Aorta (tissue), 5 donors: ENCODE measurements around the gene MYL2. TPM values are rescaled to one million over a fixed set of nuclear protein-coding genes. Genes with fewer than 3 reads are reported as not detected.

Experiments
- ATAC-seq: fragments of 200-7000 bp; cut with Tn5 transposase; one replicate; pipeline ENCODE4 v1.9.1; 2022; ENCODE audit warnings: moderate library complexity; ENCODE audit not compliant: low FRiP score
- DNase-seq, 2 donors: peaks; one replicate each; pipeline ENCODE4 v3.0.0-alpha.2; 2020
- H3K27ac ChIP-seq, 2 donors: one replicate each; pipeline ENCODE4 v1.5.1; 2013; ENCODE audit warnings: low read length in 2 of 2, mild to moderate bottlenecking in 2 of 2, moderate library complexity in 2 of 2, control low read depth in 1 of 2, inconsistent platforms in 1 of 2, low read depth in 1 of 2
- H3K27me3 ChIP-seq, 2 donors: one replicate each; pipeline ENCODE4 v1.6.1; 2013; ENCODE audit warnings: control low read depth in 1 of 2, low read length in 1 of 2, mild to moderate bottlenecking in 1 of 2, moderate library complexity in 1 of 2; ENCODE audit not compliant: insufficient read depth in 2 of 2, control insufficient read depth in 1 of 2
- H3K36me3 ChIP-seq, 2 donors: one replicate each; pipeline ENCODE4 v1.6.1; 2013; ENCODE audit warnings: control low read depth in 1 of 2, low read length in 1 of 2, mild to moderate bottlenecking in 1 of 2; ENCODE audit not compliant: insufficient read depth in 2 of 2, control insufficient read depth in 1 of 2
- H3K4me1 ChIP-seq, 2 donors: one replicate each; pipeline ENCODE4 v1.6.1; 2013; ENCODE audit warnings: low read length in 2 of 2, control low read depth in 1 of 2, mild to moderate bottlenecking in 1 of 2, moderate library complexity in 1 of 2; ENCODE audit not compliant: insufficient read depth in 2 of 2, control insufficient read depth in 1 of 2
- H3K4me3 ChIP-seq, 2 donors: one replicate each; pipeline ENCODE4 v1.5.1; 2013; ENCODE audit warnings: low read length in 2 of 2, control low read depth in 1 of 2, mild to moderate bottlenecking in 1 of 2
- H3K9me3 ChIP-seq: one replicate; pipeline ENCODE4 v1.6.1; 2013; ENCODE audit warnings: mild to moderate bottlenecking, low read length; ENCODE audit not compliant: control insufficient read depth
- WGBS, 2 donors: extraction: QIAGEN DNeasy Blood & Tissue Kit; methylation state at CpG; one replicate each; pipeline ENCODE4 v1.1.7; 2013; 5-methylcytosine and 5-hydroxymethylcytosine counted together
- intact Hi-C, 2 donors: fragments of 100-400 bp; cut with DNase I; formaldehyde crosslinking; loops; one replicate each; pipeline versions ENCODE4 v1.14.2 to v1.15.0; 2022
- polyA plus RNA-seq, 2 donors: library from polyadenylated mRNA; stranded (reverse); fragments of 200-250 nt; gene quantifications; one replicate each; pipeline ENCODE4 v1.2.3, GENCODE V29; 2013
- total RNA-seq, 2 donors: library from RNA; stranded (reverse); fragmentation: NEBNext Ultra II Directional; extraction: Animal tissue kit (Norgen Biotek cat#: 25700); gene quantifications; one replicate each; pipeline ENCODE4 v1.2.1, GENCODE V29; 2021
- donor health status: healthy with polysubstance abuse.
- donor health status: Bipolar disorder and iron deficiency.
- donor health status: DM: no; HTN: no; CAD: no.
- donor health status: DM: no; HTN: no; CAD: no.
- donor health status: DM: yes; HTN: yes; CAD: no.

The MYL2 gene
- total and polyA plus RNA-seq, 4 donors, result 0.99 to 80.9 (median 4.5) TPM; not detected in 1

- Histone ChIP-seq H3K4me3 (no peak overlapping the region), H3K9me3 (no peaks in the 10 kb centered on the region), H3K4me1 (no peaks in the 10 kb centered on the region), H3K27me3 (no peaks in the 10 kb centered on the region), H3K27ac (no peak overlapping the region), H3K36me3 (no peaks in the 10 kb centered on the region)
- 85 to 87% methylated on average over 12 of the region's 12 CpGs for WGBS, 2 donors
- DNase-seq, result no peak
- ATAC-seq, result no peak
- intact Hi-C loops, result loop anchor here (2.0 to 10.0 kb wide), 6 partner anchors 145 to 437 kb away; partner anchors contain the start of genes ARPC3 (in 2 of the 2) and PPP1CC (in 2 of the 2)
These were observed 31.0 kb downstream of the MYL2 start for GRCh38 chr12:110889361-110889760.

GRCh38 chr12:110888256-110888991 is 32.0 kb downstream of the MYL2 start:
- DNase-seq, result no peak
- H3K27me3 ChIP-seq, result no peaks in the 10 kb centered on the region
- H3K36me3 ChIP-seq, result no peaks in the 10 kb centered on the region
- no peak overlapping the region for H3K4me3 ChIP-seq
- intact Hi-C loops, result loop anchor here (2.0 to 10.0 kb wide), 6 partner anchors 144 to 436 kb away; partner anchors contain the start of genes ARPC3 (in 2 of the 2) and PPP1CC (in 2 of the 2)
- ATAC-seq, result no peak
- H3K4me1 ChIP-seq, result no peaks in the 10 kb centered on the region
- no peaks in the 10 kb centered on the region for H3K9me3 ChIP-seq
- H3K27ac ChIP-seq, result no peak overlapping the region
- 35 to 48% methylated on average over 4 to 5 of the region's 5 CpGs for WGBS, 2 donors

GRCh38 chr12:110885152-110885840 is 35.1 kb downstream of the MYL2 start:
- Histone ChIP-seq H3K27me3 (no peaks in the 10 kb centered on the region), H3K4me3 (no peak overlapping the region), H3K36me3 (no peaks in the 10 kb centered on the region), H3K9me3 (no peaks in the 10 kb centered on the region), H3K4me1 (no peaks in the 10 kb centered on the region), H3K27ac (no peak overlapping the region)
- intact Hi-C loops, result loop anchor here (5.0 to 10.0 kb wide), 5 partner anchors 140 to 433 kb away; partner anchors contain the start of genes ARPC3 (in 2 of the 2) and PPP1CC (in 2 of the 2)
- WGBS, 2 donors, result 82 to 86% methylated on average over 6 of the region's 6 CpGs
- ATAC-seq (no peak), DNase-seq (no peak)

- intact Hi-C loops, result loop anchor here in 1 of 2 donors (10.0 kb wide), 2 partner anchors 138 to 428 kb away; partner anchors contain the start of genes ARPC3 and PPP1CC
These were observed 37.1 kb downstream of the MYL2 start for GRCh38 chr12:110883251-110883650.

GRCh38 chr12:110880651-110881050 is 39.7 kb downstream of the MYL2 start:
- Histone ChIP-seq H3K4me3 (no peak overlapping the region), H3K36me3 (no peaks in the 10 kb centered on the region), H3K4me1 (no peaks in the 10 kb centered on the region), H3K27ac (no peak overlapping the region), H3K27me3 (no peaks in the 10 kb centered on the region), H3K9me3 (no peaks in the 10 kb centered on the region)
- ATAC-seq, result no peak
- no peak for DNase-seq
- WGBS, 2 donors, result 89 to 90% methylated on average over 2 of the region's 2 CpGs
- intact Hi-C loops, result loop anchor here in 1 of 2 donors (10.0 kb wide), 2 partner anchors 136 to 426 kb away; partner anchors contain the start of genes ARPC3 and PPP1CC

More at GRCh38 chr12:110883251-110883650, 37.1 kb downstream of the MYL2 start:
- DNase-seq (no peak), ATAC-seq (no peak)
- Histone ChIP-seq H3K4me3 (no peak overlapping the region), H3K27ac (no peak overlapping the region), H3K27me3 (no peaks in the 10 kb centered on the region), H3K4me1 (no peaks in the 10 kb centered on the region), H3K36me3 (no peaks in the 10 kb centered on the region), H3K9me3 (no peaks in the 10 kb centered on the region)
- 92% methylated on average over 4 of the region's 4 CpGs for WGBS, 2 donors

GRCh38 chr12:110874781-110875180 is 45.6 kb downstream of the MYL2 start:
- Histone ChIP-seq H3K9me3 (no peaks in the 10 kb centered on the region), H3K27me3 (no peaks in the 10 kb centered on the region), H3K4me1 (no peaks in the 10 kb centered on the region), H3K36me3 (no peaks in the 10 kb centered on the region), H3K27ac (no peak overlapping the region), H3K4me3 (no peak overlapping the region)
- ATAC-seq, result no peak
- intact Hi-C loops, result no loop called here
- no peak for DNase-seq

- Histone ChIP-seq H3K27ac (no peak overlapping the region), H3K9me3 (no peaks in the 10 kb centered on the region), H3K36me3 (no peaks in the 10 kb centered on the region), H3K4me3 (no peak overlapping the region), H3K4me1 (no peaks in the 10 kb centered on the region), H3K27me3 (no peaks in the 10 kb centered on the region)
- no peak for ATAC-seq
- intact Hi-C loops, result no loop called here
- 90% methylated on average over 2 of the region's 2 CpGs for WGBS, 2 donors
- no peak for DNase-seq
These were observed 46.0 kb downstream of the MYL2 start for GRCh38 chr12:110874351-110874750.

GRCh38 chr12:110872100-110872499 is 48.3 kb downstream of the MYL2 start:
- H3K9me3 ChIP-seq, result no peaks in the 10 kb centered on the region
- H3K4me3 ChIP-seq, result no peak overlapping the region
- no peaks in the 10 kb centered on the region for H3K27me3 ChIP-seq
- intact Hi-C loops, result no loop called here
- H3K27ac ChIP-seq, result no peak overlapping the region
- 65 to 78% methylated on average over 4 of the region's 4 CpGs for WGBS, 2 donors
- DNase-seq, result no peak
- no peaks in the 10 kb centered on the region for H3K4me1 ChIP-seq
- H3K36me3 ChIP-seq, result no peaks in the 10 kb centered on the region
- no peak for ATAC-seq
